ENCODE results near the gene OLFML2B. TPM values are rescaled to one million over a fixed set of nuclear protein-coding genes. Genes with fewer than 3 reads are reported as not detected.

The OLFML2B gene
- total and polyA plus RNA-seq, 2 of the 13 experiments (the other 11 are each of a cell fraction or from before 2014, with no cell fraction given), result not detected

DNA sequence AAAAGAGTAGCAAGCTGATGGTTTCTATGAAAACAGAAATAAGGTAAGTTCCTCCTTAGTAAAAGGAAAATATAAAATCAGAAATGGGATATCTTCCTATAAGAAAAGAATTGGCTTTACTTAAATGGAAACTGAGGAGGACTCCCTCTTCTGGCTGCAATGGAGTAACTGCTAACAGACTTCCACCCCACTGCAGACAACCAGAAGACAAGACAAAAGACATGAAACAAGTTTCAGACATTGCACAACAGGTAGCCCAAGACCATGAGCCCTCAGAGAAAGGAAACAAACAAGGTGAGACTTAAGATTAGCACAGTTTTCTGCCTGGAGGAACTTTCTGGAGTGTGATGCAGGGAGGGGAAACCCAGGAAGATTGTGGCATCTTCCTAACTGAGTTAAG is 17.0 kb upstream of the OLFML2B start (continued):
- TF ChIP-seq, protein P1, sequence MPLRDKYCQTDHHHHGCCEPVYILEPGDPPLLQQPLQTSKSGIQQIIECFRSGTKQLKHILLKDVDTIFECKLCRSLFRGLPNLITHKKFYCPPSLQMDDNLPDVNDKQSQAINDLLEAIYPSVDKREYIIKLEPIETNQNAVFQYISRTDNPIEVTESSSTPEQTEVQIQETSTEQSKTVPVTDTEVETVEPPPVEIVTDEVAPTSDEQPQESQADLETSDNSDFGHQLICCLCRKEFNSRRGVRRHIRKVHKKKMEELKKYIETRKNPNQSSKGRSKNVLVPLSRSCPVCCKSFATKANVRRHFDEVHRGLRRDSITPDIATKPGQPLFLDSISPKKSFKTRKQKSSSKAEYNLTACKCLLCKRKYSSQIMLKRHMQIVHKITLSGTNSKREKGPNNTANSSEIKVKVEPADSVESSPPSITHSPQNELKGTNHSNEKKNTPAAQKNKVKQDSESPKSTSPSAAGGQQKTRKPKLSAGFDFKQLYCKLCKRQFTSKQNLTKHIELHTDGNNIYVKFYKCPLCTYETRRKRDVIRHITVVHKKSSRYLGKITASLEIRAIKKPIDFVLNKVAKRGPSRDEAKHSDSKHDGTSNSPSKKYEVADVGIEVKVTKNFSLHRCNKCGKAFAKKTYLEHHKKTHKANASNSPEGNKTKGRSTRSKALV (CRISPR knock-in tag; IDR thresholded peaks at IDR 0.05), result no peak
- TF ChIP-seq MAF1 (CRISPR knock-in tag; IDR thresholded peaks at IDR 0.05; ENCODE audit: borderline replicate concordance) (no peak), ZNF780A (CRISPR knock-in tag; IDR thresholded peaks at IDR 0.05) (no peak), HMG20A (CRISPR knock-in tag; IDR thresholded peaks at IDR 0.05; ENCODE audit: borderline replicate concordance) (no peak), SP140L (CRISPR knock-in tag; IDR thresholded peaks at IDR 0.05; ENCODE audit: borderline replicate concordance) (no peak), ZNF891 (CRISPR knock-in tag; IDR thresholded peaks at IDR 0.05) (no peak), ZNF572 (CRISPR knock-in tag; IDR thresholded peaks at IDR 0.05) (no peak), SMAD9 (CRISPR knock-in tag; IDR thresholded peaks at IDR 0.05) (no peak), TCF7L2 (IDR thresholded peaks at IDR 0.05; ENCODE audit: low read depth, low read length) (no peak)
- TF ChIP-seq, protein P2, sequence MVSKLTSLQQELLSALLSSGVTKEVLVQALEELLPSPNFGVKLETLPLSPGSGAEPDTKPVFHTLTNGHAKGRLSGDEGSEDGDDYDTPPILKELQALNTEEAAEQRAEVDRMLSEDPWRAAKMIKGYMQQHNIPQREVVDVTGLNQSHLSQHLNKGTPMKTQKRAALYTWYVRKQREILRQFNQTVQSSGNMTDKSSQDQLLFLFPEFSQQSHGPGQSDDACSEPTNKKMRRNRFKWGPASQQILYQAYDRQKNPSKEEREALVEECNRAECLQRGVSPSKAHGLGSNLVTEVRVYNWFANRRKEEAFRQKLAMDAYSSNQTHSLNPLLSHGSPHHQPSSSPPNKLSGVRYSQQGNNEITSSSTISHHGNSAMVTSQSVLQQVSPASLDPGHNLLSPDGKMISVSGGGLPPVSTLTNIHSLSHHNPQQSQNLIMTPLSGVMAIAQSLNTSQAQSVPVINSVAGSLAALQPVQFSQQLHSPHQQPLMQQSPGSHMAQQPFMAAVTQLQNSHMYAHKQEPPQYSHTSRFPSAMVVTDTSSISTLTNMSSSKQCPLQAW (CRISPR knock-in tag; IDR thresholded peaks at IDR 0.05), result no peak

DNA sequence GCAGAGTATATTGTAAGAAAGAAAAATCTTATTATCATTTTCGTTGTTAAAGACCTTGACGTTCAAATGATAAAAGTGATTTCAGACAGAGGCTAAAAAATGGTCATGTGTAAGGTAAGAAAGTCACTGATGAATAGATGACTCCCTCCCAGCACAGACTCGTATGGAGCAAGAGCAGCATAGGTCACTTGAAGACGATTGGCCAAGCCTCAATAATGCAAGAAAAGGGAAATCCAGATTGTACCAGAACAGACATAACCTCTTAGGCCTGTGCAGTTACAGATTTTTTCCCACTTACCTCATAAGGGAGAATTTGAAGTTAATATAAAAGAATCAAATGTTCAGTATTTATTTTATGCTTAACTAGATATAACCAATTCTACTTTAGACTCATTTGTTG is 16.3 kb upstream of the OLFML2B start:
- no peak overlapping the region for H2AFZ ChIP-seq (ENCODE audit: low read length)
- 9% methylated on average over 4 of the region's 4 CpGs for WGBS (ENCODE audit: low lambda C conversion rate)
- in situ Hi-C loops (cut with HindIII; ENCODE audit: extremely low pct_ligation_motif_present, low pct_unique_long_range_greater_than_20kb), result no loop called here
- H3K4me1 ChIP-seq (ENCODE audit: insufficient read depth, low read length), result peaks cover 18% of the 10 kb centered on the region
- H3K36me3 ChIP-seq (replicated peaks in 1 of 2; ENCODE audit: control insufficient read depth in 1 of 2, insufficient read depth in 2 of 2, low read length in 2 of 2), result no peaks in the 10 kb centered on the region
- FAIRE-seq, result no peak
- H3K9ac ChIP-seq (ENCODE audit: insufficient read depth, low read depth, low read length), result no peak overlapping the region
- H3K79me2 ChIP-seq (ENCODE audit: insufficient read depth, low read length), result no peaks in the 10 kb centered on the region
- no peak overlapping the region for H3K4me2 ChIP-seq (ENCODE audit: low read depth, low read length)
- H4K20me1 ChIP-seq (ENCODE audit: insufficient read depth, low read length), result no peaks in the 10 kb centered on the region
- ChIA-PET POLR2A (no interaction called here), CTCF (ENCODE audit: low intra/inter-chr PET ratio, low total read pairs) (no interaction called here)
- H3K9me3 ChIP-seq (ENCODE audit: low read length), result no peaks in the 10 kb centered on the region
- H3K27me3 ChIP-seq (ENCODE audit: control insufficient read depth in 1 of 2, insufficient read depth in 2 of 2, low read length in 2 of 2), result no peaks in the 10 kb centered on the region; a peak in 2 of 5 replicates
- H3K4me3 ChIP-seq (replicated peaks in 1 of 3; ENCODE audit: insufficient read depth in 1 of 3, low read depth in 2 of 3, low read length in 3 of 3), result no peak overlapping the region
- H3K27ac ChIP-seq (ENCODE audit: extremely low read length, insufficient read depth, low read length), result no peak overlapping the region
- no TSS peak for BruUV-seq (replicated peaks)
- no peak for DNase-seq (ENCODE audit: low spot score)
- ATAC-seq, result no peak
- intact Hi-C loops (cut with micrococcal nuclease; ENCODE audit: unreplicated experiment), result loop anchor here (1.0 kb wide), 1 partner anchor 172 kb away; no protein-coding TSS in a partner anchor
- TF ChIP-seq, protein P3, sequence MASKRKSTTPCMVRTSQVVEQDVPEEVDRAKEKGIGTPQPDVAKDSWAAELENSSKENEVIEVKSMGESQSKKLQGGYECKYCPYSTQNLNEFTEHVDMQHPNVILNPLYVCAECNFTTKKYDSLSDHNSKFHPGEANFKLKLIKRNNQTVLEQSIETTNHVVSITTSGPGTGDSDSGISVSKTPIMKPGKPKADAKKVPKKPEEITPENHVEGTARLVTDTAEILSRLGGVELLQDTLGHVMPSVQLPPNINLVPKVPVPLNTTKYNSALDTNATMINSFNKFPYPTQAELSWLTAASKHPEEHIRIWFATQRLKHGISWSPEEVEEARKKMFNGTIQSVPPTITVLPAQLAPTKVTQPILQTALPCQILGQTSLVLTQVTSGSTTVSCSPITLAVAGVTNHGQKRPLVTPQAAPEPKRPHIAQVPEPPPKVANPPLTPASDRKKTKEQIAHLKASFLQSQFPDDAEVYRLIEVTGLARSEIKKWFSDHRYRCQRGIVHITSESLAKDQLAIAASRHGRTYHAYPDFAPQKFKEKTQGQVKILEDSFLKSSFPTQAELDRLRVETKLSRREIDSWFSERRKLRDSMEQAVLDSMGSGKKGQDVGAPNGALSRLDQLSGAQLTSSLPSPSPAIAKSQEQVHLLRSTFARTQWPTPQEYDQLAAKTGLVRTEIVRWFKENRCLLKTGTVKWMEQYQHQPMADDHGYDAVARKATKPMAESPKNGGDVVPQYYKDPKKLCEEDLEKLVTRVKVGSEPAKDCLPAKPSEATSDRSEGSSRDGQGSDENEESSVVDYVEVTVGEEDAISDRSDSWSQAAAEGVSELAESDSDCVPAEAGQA (IDR thresholded peaks at IDR 0.05; ENCODE audit: low read depth), result no peak
- TF ChIP-seq, protein P3 (CRISPR knock-in tag; IDR thresholded peaks at IDR 0.05; ENCODE audit: borderline replicate concordance), result no peak
- TF ChIP-seq, protein P4, sequence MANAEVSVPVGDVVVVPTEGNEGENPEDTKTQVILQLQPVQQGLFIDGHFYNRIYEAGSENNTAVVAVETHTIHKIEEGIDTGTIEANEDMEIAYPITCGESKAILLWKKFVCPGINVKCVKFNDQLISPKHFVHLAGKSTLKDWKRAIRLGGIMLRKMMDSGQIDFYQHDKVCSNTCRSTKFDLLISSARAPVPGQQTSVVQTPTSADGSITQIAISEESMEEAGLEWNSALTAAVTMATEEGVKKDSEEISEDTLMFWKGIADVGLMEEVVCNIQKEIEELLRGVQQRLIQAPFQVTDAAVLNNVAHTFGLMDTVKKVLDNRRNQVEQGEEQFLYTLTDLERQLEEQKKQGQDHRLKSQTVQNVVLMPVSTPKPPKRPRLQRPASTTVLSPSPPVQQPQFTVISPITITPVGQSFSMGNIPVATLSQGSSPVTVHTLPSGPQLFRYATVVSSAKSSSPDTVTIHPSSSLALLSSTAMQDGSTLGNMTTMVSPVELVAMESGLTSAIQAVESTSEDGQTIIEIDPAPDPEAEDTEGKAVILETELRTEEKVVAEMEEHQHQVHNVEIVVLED (CRISPR knock-in tag; IDR thresholded peaks at IDR 0.05; ENCODE audit: borderline replicate concordance), result no peak
